ENCODE results near the gene FBXO17. TPM values are rescaled to one million over a fixed set of nuclear protein-coding genes. Genes with fewer than 3 reads are reported as not detected.
"Not testable (repeated sequence)": the region's sequence is repeated elsewhere in the genome, so short reads cannot be mapped to it uniquely, and the experiment has no call there.

The FBXO17 gene
- total RNA-seq, 1 donor from 2014 or later, result 16.0 TPM

- peak overlapping the region; percentile 94 for H3K4me3 Mint-ChIP-seq (ENCODE audit: unreplicated experiment)
- H3K27ac Mint-ChIP-seq (ENCODE audit: unreplicated experiment), result no peak overlapping the region
- no peak for TF ChIP-seq CTCF (IDR thresholded peaks at IDR 0.05; ENCODE audit: unreplicated experiment)
- peaks cover 16% of the 10 kb centered on the region for H3K4me1 Mint-ChIP-seq (ENCODE audit: unreplicated experiment)
- peaks cover 3% of the 10 kb centered on the region for H3K27me3 Mint-ChIP-seq (ENCODE audit: unreplicated experiment)
- H3K36me3 Mint-ChIP-seq (ENCODE audit: low read depth, unreplicated experiment), result peaks cover 4% of the 10 kb centered on the region
- H3K9me3 Mint-ChIP-seq (ENCODE audit: unreplicated experiment), result peaks cover 5% of the 10 kb centered on the region
- DNase-seq (ENCODE audit: low spot score), result peak; percentile 20
Observed at GRCh38 chr19:38975861-38976271, 324 bp upstream of the FBXO17 start.

- no peak for TF ChIP-seq CTCF (IDR thresholded peaks at IDR 0.05; ENCODE audit: unreplicated experiment)
- Mint-ChIP-seq H3K27ac (ENCODE audit: unreplicated experiment) (no peak overlapping the region), H3K4me1 (ENCODE audit: unreplicated experiment) (peaks cover 16% of the 10 kb centered on the region), H3K9me3 (ENCODE audit: unreplicated experiment) (no peaks in the 10 kb centered on the region), H3K4me3 (ENCODE audit: unreplicated experiment) (peak overlapping the region; percentile 94), H3K36me3 (ENCODE audit: low read depth, unreplicated experiment) (no peaks in the 10 kb centered on the region), H3K27me3 (ENCODE audit: unreplicated experiment) (peaks cover 2% of the 10 kb centered on the region)
- DNase-seq (ENCODE audit: low spot score), result no peak
Observed at GRCh38 chr19:38974624-38975213, 823 bp downstream of the FBXO17 start.

- no peak for DNase-seq (ENCODE audit: low spot score)
- Mint-ChIP-seq H3K27ac (ENCODE audit: unreplicated experiment) (no peak overlapping the region), H3K36me3 (ENCODE audit: low read depth, unreplicated experiment) (no peaks in the 10 kb centered on the region), H3K27me3 (ENCODE audit: unreplicated experiment) (peaks cover 2% of the 10 kb centered on the region), H3K9me3 (ENCODE audit: unreplicated experiment) (no peaks in the 10 kb centered on the region), H3K4me3 (ENCODE audit: unreplicated experiment) (no peak overlapping the region), H3K4me1 (ENCODE audit: unreplicated experiment) (peaks cover 16% of the 10 kb centered on the region)
- no peak for TF ChIP-seq CTCF (IDR thresholded peaks at IDR 0.05; ENCODE audit: unreplicated experiment)
Observed at GRCh38 chr19:38971672-38972071, 3.9 kb downstream of the FBXO17 start.

GRCh38 chr19:38970664-38971532 lies 4.6 kb downstream of the FBXO17 start:
- H3K27me3 Mint-ChIP-seq (ENCODE audit: unreplicated experiment), result no peaks in the 10 kb centered on the region
- DNase-seq (ENCODE audit: low spot score), result no peak
- H3K27ac Mint-ChIP-seq (ENCODE audit: unreplicated experiment), result no peak overlapping the region
- H3K9me3 Mint-ChIP-seq (ENCODE audit: unreplicated experiment), result no peaks in the 10 kb centered on the region
- H3K4me1 Mint-ChIP-seq (ENCODE audit: unreplicated experiment), result peaks cover 9% of the 10 kb centered on the region
- TF ChIP-seq CTCF (IDR thresholded peaks at IDR 0.05; ENCODE audit: unreplicated experiment), result no peak
- no peaks in the 10 kb centered on the region for H3K36me3 Mint-ChIP-seq (ENCODE audit: low read depth, unreplicated experiment)
- H3K4me3 Mint-ChIP-seq (ENCODE audit: unreplicated experiment), result no peak overlapping the region

- H3K27me3 Mint-ChIP-seq (ENCODE audit: unreplicated experiment); H3K4me1 Mint-ChIP-seq (ENCODE audit: unreplicated experiment); DNase-seq (ENCODE audit: low spot score); H3K36me3 Mint-ChIP-seq (ENCODE audit: low read depth, unreplicated experiment); H3K9me3 Mint-ChIP-seq (ENCODE audit: unreplicated experiment); H3K4me3 Mint-ChIP-seq (ENCODE audit: unreplicated experiment); H3K27ac Mint-ChIP-seq (ENCODE audit: unreplicated experiment): not testable (repeated sequence)
Observed at GRCh38 chr19:38966149-38966548, 9.4 kb downstream of the FBXO17 start.

Data from endothelial cell (in vitro differentiated cells).